ENCODE measurements around the gene ARGLU1. TPM values are rescaled to one million over a fixed set of nuclear protein-coding genes. Genes with fewer than 3 reads are reported as not detected.
A peak's percentile ranks its signal among the peaks of the same experiment; 100 is the strongest.

ARGLU1 gene
- total and polyA plus RNA-seq, 2 experiments from 2014 or later, result 108 to 166 TPM

DNA sequence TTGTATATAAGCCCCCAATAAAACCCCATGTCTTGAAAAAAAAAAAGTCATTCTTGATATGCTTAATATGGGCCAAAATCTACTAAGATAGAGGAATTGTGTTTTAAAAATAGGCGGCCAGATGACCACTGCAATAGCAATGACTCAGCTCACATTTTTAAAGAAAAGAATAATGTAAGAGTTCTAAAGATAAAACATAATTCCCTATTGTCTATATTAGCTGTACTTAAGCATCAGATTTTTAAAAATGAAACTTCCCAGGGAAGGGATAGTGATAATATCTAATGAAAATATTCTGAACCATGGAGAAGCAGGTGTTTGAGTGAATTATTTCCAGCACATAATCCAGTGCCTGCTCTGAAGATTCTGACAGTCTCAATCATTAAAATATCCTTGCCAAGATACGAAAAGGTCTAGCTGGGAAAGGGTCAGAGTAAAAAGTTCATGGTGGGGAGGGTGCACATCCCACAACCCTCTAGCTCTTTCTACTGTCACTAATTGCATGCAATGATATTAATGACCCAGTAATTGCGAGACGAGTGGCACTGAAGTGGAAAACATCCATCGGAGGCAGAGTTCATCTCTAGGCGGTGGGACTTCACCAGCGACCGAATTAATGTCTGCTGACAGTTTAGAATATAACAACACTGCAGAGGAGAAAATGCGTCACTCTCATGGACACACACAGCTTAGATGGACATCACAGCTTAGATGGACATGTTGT is 64.0 kb downstream of the ARGLU1 start:
- H3K27ac Mint-ChIP-seq, result peak overlapping the region; percentile 72
- Histone ChIP-seq H3K79me2 (replicated peaks; ENCODE audit: insufficient read depth) (peaks cover 64% of the 10 kb centered on the region), H3K27me3 (ENCODE audit: insufficient read depth) (no peaks in the 10 kb centered on the region), H3K4me3 (no peak overlapping the region), H3K27ac (ENCODE audit: low read depth) (no peak overlapping the region), H3F3A (replicated peaks; ENCODE audit: low read depth) (no peaks in the 10 kb centered on the region), H2AFZ (no peak overlapping the region), H3K4me2 (no peak overlapping the region), H3K9me2 (ENCODE audit: insufficient read depth) (no peaks in the 10 kb centered on the region), H3K36me3 (ENCODE audit: insufficient read depth) (no peaks in the 10 kb centered on the region), H3K4me1 (ENCODE audit: insufficient read depth) (peaks cover 31% of the 10 kb centered on the region), H4K20me1 (replicated peaks; ENCODE audit: insufficient read depth) (no peaks in the 10 kb centered on the region)
- DNase-seq (ENCODE audit: low spot score) (no peak), ATAC-seq (no peak)
- no peaks in the 10 kb centered on the region for H3K27me3 Mint-ChIP-seq (ENCODE audit: insufficient read depth, low read depth, poor library complexity)
- no peaks in the 10 kb centered on the region for H3K9me3 Mint-ChIP-seq
- H3K36me3 Mint-ChIP-seq (ENCODE audit: low read depth), result no peaks in the 10 kb centered on the region
- no peak overlapping the region for H3K4me3 Mint-ChIP-seq
- H3K4me1 Mint-ChIP-seq, result peaks cover 31% of the 10 kb centered on the region
- TF ChIP-seq EZH2phosphoT487 (IDR thresholded peaks at IDR 0.05; ENCODE audit: unreplicated experiment) (no peak), CREB1 (CRISPR knock-in tag; IDR thresholded peaks at IDR 0.05; ENCODE audit: low read depth) (no peak)

DNA sequence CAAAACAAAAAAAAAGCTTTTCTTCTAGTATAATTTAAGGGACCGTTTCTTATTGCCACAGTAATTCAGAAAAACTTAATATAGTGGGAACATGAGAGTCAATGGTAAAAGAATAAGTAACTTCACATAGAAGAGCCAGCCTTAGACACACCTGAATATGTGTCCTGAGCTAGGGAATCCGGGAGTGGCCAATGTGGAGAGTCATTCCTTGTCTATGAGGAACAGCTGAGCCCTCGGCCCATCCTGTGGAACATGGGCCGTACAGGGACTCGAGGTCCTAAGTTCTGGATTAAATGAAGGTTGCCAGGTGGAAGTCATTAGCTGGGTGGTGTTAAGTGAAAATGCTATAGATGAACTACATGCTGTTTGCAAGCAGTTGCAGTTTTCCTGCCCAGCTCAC is 64.7 kb downstream of the ARGLU1 start:
- ATAC-seq (no peak), DNase-seq (ENCODE audit: low spot score) (no peak)
- peaks cover 58% of the 10 kb centered on the region for H3K79me2 ChIP-seq (replicated peaks; ENCODE audit: insufficient read depth)
- peaks cover 31% of the 10 kb centered on the region for H3K4me1 ChIP-seq (ENCODE audit: insufficient read depth)
- Mint-ChIP-seq H3K9me3 (no peaks in the 10 kb centered on the region), H3K36me3 (ENCODE audit: low read depth) (no peaks in the 10 kb centered on the region), H3K4me1 (peaks cover 31% of the 10 kb centered on the region), H3K27me3 (ENCODE audit: insufficient read depth, low read depth, poor library complexity) (no peaks in the 10 kb centered on the region), H3K27ac (peak overlapping the region; percentile 72), H3K4me3 (no peak overlapping the region)
- H2AFZ ChIP-seq, result no peak overlapping the region
- no peaks in the 10 kb centered on the region for H3F3A ChIP-seq (replicated peaks; ENCODE audit: low read depth)
- H3K27me3 ChIP-seq (ENCODE audit: insufficient read depth), result no peaks in the 10 kb centered on the region
- H3K4me2 ChIP-seq, result no peak overlapping the region
- H3K4me3 ChIP-seq, result no peak overlapping the region
- H3K9me2 ChIP-seq (ENCODE audit: insufficient read depth), result no peaks in the 10 kb centered on the region
- no peaks in the 10 kb centered on the region for H4K20me1 ChIP-seq (replicated peaks; ENCODE audit: insufficient read depth)
- TF ChIP-seq POLR2AphosphoS5 (IDR thresholded peaks at IDR 0.05; ENCODE audit: low read depth) (no peak), ZNF114 (CRISPR knock-in tag; IDR thresholded peaks at IDR 0.05) (no peak), EZH2 (IDR thresholded peaks at IDR 0.05; ENCODE audit: low read depth, unreplicated experiment) (no peak), CREB1 (CRISPR knock-in tag; IDR thresholded peaks at IDR 0.05; ENCODE audit: low read depth) (no peak)
- TF ChIP-seq, protein P1, sequence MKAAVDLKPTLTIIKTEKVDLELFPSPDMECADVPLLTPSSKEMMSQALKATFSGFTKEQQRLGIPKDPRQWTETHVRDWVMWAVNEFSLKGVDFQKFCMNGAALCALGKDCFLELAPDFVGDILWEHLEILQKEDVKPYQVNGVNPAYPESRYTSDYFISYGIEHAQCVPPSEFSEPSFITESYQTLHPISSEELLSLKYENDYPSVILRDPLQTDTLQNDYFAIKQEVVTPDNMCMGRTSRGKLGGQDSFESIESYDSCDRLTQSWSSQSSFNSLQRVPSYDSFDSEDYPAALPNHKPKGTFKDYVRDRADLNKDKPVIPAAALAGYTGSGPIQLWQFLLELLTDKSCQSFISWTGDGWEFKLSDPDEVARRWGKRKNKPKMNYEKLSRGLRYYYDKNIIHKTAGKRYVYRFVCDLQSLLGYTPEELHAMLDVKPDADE (IDR thresholded peaks at IDR 0.05), result no peak
- TF ChIP-seq, protein P2, sequence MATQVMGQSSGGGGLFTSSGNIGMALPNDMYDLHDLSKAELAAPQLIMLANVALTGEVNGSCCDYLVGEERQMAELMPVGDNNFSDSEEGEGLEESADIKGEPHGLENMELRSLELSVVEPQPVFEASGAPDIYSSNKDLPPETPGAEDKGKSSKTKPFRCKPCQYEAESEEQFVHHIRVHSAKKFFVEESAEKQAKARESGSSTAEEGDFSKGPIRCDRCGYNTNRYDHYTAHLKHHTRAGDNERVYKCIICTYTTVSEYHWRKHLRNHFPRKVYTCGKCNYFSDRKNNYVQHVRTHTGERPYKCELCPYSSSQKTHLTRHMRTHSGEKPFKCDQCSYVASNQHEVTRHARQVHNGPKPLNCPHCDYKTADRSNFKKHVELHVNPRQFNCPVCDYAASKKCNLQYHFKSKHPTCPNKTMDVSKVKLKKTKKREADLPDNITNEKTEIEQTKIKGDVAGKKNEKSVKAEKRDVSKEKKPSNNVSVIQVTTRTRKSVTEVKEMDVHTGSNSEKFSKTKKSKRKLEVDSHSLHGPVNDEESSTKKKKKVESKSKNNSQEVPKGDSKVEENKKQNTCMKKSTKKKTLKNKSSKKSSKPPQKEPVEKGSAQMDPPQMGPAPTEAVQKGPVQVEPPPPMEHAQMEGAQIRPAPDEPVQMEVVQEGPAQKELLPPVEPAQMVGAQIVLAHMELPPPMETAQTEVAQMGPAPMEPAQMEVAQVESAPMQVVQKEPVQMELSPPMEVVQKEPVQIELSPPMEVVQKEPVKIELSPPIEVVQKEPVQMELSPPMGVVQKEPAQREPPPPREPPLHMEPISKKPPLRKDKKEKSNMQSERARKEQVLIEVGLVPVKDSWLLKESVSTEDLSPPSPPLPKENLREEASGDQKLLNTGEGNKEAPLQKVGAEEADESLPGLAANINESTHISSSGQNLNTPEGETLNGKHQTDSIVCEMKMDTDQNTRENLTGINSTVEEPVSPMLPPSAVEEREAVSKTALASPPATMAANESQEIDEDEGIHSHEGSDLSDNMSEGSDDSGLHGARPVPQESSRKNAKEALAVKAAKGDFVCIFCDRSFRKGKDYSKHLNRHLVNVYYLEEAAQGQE (IDR thresholded peaks at IDR 0.05; ENCODE audit: unreplicated experiment), result no peak
- TF ChIP-seq, protein P3, sequence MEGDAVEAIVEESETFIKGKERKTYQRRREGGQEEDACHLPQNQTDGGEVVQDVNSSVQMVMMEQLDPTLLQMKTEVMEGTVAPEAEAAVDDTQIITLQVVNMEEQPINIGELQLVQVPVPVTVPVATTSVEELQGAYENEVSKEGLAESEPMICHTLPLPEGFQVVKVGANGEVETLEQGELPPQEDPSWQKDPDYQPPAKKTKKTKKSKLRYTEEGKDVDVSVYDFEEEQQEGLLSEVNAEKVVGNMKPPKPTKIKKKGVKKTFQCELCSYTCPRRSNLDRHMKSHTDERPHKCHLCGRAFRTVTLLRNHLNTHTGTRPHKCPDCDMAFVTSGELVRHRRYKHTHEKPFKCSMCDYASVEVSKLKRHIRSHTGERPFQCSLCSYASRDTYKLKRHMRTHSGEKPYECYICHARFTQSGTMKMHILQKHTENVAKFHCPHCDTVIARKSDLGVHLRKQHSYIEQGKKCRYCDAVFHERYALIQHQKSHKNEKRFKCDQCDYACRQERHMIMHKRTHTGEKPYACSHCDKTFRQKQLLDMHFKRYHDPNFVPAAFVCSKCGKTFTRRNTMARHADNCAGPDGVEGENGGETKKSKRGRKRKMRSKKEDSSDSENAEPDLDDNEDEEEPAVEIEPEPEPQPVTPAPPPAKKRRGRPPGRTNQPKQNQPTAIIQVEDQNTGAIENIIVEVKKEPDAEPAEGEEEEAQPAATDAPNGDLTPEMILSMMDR (conservative IDR thresholded peaks at IDR 0.05; ENCODE audit: low read depth in 2 of 2), result no peak
- no peak overlapping the region for H3K27ac ChIP-seq (ENCODE audit: low read depth)
- no peaks in the 10 kb centered on the region for H3K36me3 ChIP-seq (ENCODE audit: insufficient read depth)

Data from GM23338 (cell line).